NCI-H2196 treated with DMSO at 0.1 percent for 48 hours (cell line): ENCODE measurements around the gene TIAM2.
"Not testable (repeated sequence)": the region's sequence is repeated elsewhere in the genome, so short reads cannot be mapped to it uniquely, and the experiment has no call there.

Experiments used
- DNase-seq: peaks from one replicate; lab custom pipeline; 2025; ENCODE audit not compliant: unreplicated experiment; lab: John Stamatoyannopoulos, UW

Gene TIAM2

DNA sequence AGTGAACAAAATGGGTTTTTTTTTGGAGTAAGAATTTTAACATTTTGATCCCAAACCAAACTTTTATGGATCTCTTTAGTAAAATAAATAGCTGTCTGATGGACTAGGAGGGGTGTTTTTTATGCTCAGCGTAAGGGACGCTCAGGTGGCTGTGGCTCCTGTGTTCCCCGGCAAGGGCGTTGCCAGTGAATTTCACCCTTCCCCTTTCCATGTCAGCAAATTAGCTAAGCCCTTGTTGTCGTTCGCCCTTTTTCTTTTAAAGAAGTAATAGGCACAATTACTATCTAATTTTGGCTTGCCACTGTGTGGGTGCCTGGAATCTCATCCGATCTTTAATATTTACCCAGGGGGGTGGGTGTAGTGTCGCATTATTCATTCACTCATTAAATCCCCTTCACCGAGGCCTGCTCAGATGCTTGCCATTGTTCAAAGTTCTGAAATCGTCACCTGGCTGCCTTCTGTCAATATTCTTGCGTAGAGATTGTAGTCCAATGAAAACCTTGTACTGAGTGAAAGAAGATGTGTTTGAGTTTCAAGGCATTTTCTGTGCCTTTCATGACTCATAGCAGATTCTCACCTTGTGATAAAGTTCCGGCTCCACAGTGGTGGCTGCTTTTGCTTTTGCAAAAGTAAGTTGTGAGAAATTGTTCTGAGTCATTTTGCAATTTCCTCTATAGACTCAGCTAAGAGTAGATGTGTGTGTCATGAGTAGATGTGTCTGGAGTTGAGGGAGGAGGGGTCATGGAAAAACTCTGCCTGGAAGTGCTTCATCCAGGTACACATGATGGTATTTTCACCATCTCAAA lies 228.7 kb downstream of the TIAM2 start:
- no peak for DNase-seq

DNA sequence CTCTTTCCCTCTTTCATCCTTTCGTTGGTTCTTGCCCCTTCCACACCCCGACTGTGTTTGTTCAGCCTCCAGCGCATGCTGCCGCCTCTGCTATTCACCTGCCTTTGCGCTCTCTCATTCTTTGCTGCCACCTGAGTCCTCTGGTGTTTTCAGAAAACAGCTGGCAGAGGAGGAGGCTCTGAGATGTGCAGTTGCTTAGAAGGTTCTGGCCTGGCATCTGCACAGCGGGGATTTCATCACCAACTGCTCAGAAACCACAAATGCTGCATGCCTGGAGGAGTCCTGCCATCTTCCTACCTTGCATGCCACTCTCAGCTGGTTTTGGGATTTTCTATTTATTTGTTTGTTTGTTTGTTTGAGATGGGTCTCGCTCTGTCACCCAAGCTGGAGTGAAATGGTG lies 229.5 kb downstream of the TIAM2 start:
- no peak for DNase-seq

GRCh38 chr6:155227046-155227445 lies 231.9 kb downstream of the TIAM2 start:
- DNase-seq = no peak

GRCh38 chr6:155228546-155229166 lies 233.5 kb downstream of the TIAM2 start:
- DNase-seq = no peak

DNA sequence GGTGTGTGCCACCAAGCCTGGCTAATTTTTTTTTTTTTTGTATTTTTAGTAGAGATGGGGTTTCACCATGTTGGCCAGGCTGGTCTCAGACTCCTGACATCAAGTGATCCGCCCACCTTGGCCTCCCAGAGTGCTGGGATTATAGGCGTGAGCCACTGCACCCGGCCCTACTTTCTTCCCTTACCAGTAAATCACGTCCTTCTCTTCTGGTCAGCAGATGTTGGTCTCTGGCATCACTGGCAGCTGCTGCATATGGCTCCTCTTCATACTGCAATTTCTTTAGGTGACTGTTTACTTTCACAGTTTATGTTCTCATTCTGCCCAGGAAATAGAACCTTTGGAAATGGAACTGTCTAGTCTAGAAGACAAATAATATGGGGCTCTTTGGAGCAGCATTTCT lies 235.9 kb downstream of the TIAM2 start:
- DNase-seq = not testable (repeated sequence)

DNA sequence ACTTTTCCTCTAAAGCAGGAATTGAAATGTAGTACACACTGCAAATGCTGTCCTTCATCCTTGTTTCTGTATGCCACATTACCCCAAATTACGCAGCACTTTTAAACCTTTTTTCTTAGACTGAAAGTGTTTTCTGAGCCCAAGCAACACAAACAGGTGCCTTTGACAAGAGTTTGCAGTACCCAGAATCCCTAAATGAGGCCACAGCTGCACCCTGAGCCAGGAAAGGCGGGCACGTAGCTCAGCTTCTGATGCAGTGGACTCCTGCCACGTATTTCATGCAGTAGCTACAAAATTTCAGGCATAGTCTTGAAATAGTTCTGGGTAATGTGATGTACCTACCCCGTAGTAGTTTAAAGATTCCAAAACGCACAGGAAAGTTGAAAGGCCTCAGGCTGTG lies 237.7 kb downstream of the TIAM2 start:
- no peak for DNase-seq

GRCh38 chr6:155234167-155234566 lies 239.1 kb downstream of the TIAM2 start:
- DNase-seq = no peak

- DNase-seq = no peak
Measured at GRCh38 chr6:155234687-155235086, 239.6 kb downstream of the TIAM2 start.

DNA sequence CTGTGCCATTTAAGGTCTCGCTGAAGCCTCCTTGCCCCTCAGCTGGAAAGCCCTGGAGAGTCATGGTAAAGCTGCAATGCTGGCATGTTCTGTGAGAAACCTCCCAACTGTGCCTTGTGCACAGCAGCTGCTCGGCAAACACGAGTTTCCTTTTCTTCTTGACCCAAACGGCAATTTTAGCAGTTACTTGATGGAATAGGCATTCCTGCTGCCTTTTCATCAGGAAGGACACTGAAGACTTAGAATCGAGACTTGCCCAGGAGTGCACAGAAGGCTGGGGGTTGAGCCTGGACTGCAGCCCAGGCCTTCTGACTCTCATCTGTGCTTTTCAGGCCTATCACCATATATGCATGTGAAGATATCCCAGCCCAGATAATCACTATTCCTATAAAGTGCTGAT lies 240.0 kb downstream of the TIAM2 start:
- DNase-seq = no peak

GRCh38 chr6:155237613-155238012 lies 242.5 kb downstream of the TIAM2 start:
- no peak for DNase-seq

DNA sequence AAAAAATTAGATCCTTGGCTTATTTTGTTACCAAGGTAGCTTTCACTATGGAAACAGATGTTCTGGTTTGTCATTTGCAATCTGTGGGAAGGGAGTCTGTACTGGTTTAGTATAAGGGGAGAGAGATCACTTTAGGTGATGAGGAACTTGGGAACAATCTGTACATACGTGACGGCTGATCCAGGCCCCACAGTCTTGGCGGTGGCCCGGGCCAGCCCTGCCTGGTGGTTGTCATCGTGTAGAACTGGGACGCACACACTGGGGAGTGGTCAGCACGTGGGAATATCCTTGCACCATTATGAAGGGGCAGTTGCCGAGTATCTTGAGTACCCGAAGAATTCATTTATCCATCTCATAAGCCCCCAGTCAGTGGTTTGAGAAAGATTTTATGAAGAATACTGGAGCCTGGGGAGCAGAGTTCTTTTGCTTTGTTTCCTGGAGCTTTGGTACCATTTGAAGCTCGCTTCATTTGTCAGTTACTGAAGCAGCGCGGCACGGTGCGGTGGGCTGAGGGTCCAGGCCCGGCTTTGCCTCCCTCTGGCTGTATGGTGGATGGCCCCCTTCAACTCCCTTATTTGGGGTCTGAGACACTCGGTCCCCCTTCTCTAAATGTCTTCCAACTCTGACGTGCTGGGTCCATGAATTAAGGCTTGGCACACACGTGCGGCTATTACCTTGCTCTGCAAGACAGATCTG lies 245.9 kb downstream of the TIAM2 start:
- DNase-seq = no peak

- no peak for DNase-seq
Measured at GRCh38 chr6:155241966-155242365, 246.9 kb downstream of the TIAM2 start.

DNA sequence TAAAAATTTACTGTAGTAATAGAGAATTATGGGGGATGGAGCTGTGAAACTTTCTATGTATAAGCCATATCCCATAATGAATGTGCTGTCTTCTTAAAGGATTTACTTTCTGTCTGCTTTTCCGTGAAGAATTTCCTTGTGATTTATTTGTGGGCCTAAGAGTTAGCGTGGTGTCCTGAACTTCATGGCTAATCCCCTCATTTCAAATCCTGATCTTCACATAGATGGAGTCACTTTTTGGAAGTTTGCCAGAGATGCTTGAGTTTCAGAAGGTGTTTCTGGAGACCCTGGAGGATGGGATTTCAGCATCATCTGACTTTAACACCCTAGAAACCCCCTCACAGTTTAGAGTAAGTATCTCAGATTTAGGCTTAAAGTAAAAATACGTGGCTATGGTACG lies 249.3 kb downstream of the TIAM2 start:
- DNase-seq = no peak

GRCh38 chr6:155245193-155245592 lies 250.1 kb downstream of the TIAM2 start:
- no peak for DNase-seq

- no peak for DNase-seq
Measured at GRCh38 chr6:155245831-155246230, 250.7 kb downstream of the TIAM2 start.

- no peak for DNase-seq
Measured at GRCh38 chr6:155246825-155247224, 251.7 kb downstream of the TIAM2 start.

- no peak for DNase-seq
Measured at GRCh38 chr6:155247618-155248007, 252.5 kb downstream of the TIAM2 start.

DNA sequence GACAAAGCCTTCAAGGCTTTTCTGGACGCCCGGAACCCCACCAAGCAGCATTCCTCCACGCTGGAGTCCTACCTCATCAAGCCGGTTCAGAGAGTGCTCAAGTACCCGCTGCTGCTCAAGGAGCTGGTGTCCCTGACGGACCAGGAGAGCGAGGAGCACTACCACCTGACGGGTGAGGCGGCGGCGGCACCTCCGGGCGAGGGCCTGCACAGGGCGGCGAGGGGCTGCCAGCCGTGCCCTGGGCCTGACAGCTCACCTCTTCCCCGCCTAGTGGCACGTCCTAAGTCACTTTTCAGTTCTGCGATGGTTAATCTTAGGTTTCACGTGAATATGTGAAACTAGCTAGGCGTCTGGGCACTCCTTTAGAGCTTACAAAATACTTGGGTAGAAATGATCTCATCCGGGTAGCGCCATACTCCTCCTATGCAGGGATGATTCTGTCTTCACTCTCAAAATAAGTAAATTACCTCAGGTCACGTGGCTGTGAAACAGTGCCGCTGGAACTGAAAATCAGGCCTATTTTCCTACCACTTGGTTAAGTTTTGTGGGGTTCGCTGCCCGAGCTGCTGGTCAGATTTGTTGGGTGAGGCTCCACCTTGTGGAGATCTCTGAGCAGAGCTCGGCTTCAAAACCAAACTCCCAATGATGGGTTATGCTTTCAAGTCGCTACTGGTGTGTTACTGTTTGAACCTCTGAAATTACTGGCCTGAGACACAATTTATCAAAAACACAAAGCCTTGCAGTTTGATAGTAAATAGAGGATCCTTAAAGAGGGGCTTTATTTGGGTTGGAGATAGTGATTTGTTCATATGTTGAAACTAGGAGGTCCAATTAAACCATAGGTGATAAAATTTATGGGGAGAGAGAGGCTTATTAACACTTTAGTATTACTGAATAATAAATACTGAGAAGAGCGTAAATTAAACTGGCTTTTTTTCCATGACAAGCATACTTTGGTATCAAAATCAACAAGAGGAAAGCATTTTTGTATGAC lies 253.2 kb downstream of the TIAM2 start:
- no peak for DNase-seq

- no peak for DNase-seq
Measured at GRCh38 chr6:155250701-155251381, 255.7 kb downstream of the TIAM2 start.

DNA sequence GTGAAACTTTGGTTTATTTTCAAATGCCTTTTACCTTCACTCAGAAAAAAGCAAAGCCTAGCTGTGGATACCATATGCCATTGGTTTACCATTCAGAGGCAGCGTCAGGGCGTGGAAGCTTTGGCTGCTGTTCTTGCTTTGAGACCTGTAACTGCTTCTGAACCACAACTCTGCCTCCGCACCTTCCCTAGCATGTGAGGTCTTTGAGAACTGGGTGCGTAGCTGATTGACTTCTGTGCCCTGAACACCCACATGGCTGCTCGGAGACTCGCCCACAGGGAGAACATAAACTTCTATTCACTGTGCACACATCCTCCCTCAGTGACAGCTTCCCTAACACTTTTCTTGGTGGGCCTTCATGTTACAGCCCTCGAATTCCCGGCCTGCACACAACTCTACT lies 257.5 kb downstream of the TIAM2 start:
- DNase-seq = no peak
